ENCODE measurements around the gene IRF2BPL. TPM values are rescaled to one million over a fixed set of nuclear protein-coding genes. Genes with fewer than 3 reads are reported as not detected.

The IRF2BPL gene
- total RNA-seq, 1 experiment from 2014 or later, result 74.6 TPM

GRCh38 chr14:77074969-77075368 is 46.5 kb upstream of the IRF2BPL start:
- ChIA-PET RAD21 (ENCODE audit: low non-redundant PET in 1 of 2, low total read pairs in 2 of 2, uncharacterized antibody in 2 of 2, unreplicated experiment in 2 of 2) (no interaction called here), POLR2A (no interaction called here), CTCF (no interaction called here)
- no peaks in the 10 kb centered on the region for H3K36me3 ChIP-seq (ENCODE audit: control insufficient read depth in 1 of 2, insufficient read depth in 2 of 2, low read length in 2 of 2)
- no peaks in the 10 kb centered on the region for H3K79me2 ChIP-seq (ENCODE audit: insufficient read depth, low read length)
- no peaks in the 10 kb centered on the region for H3K9me3 ChIP-seq (ENCODE audit: control insufficient read depth in 1 of 2, insufficient read depth in 1 of 2, low read depth in 1 of 2, low read length in 2 of 2)
- peaks cover 20 to 36% of the 10 kb centered on the region in 2 experiments for H3K4me1 ChIP-seq (ENCODE audit: control insufficient read depth in 1 of 2, insufficient read depth in 2 of 2, low read length in 2 of 2)
- H3K9me2 ChIP-seq (ENCODE audit: insufficient read depth), result no peaks in the 10 kb centered on the region
- no peaks in the 10 kb centered on the region for H3K27me3 ChIP-seq (ENCODE audit: insufficient read depth, low read length)
- BruUV-seq (replicated peaks), result no TSS peak
- intact Hi-C loops (cut with micrococcal nuclease), result no loop called here
- no peaks in the 10 kb centered on the region for H4K20me1 ChIP-seq (ENCODE audit: insufficient read depth)
- no peak for ATAC-seq
- H2AFZ ChIP-seq (ENCODE audit: low read depth, low read length, poor library complexity, severe bottlenecking), result no peak overlapping the region
- no peak overlapping the region for H3K4me3 ChIP-seq (replicated peaks in 1 of 2; ENCODE audit: low read depth in 1 of 2, low read length in 2 of 2)
- H3K9ac ChIP-seq (ENCODE audit: low read length), result no peak overlapping the region
- no peak overlapping the region for H3K4me2 ChIP-seq (ENCODE audit: low read length)
- H3K27ac ChIP-seq (ENCODE audit: low read depth, low read length), result no peak overlapping the region
- TF ChIP-seq SRF (IDR thresholded peaks at IDR 0.05; ENCODE audit: low read depth) (no peak), RAD21 (IDR thresholded peaks at IDR 0.05; ENCODE audit: low read depth) (no peak), EGR1 (IDR thresholded peaks at IDR 0.05; ENCODE audit: low read depth) (no peak), ATF3 (IDR thresholded peaks at IDR 0.05) (no peak)
- DNase-seq (ENCODE audit: low read depth, low spot score), result no peak

DNA sequence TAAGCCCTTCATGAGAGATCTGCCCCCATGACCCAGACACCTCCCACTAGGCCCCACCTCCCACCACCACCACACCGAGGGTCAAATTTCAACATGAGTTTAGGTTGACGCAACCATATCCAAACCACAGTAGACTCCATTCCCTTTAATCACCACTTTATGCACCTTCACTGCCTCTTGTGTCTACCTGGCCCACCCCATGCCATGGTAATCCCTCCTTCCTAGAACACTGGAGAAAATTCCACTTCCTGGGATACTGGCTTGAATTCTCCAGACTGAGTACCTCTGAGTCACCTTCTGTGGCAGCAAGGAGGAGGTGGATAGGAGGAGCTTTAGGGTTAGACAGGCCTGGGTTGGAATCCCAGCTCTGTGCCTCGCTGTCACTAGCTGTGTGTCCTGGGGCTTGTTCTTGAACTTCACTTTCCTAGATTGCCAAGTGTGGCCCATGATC is 43.5 kb upstream of the IRF2BPL start:
- ChIA-PET POLR2A (interaction anchor here (0.8 to 3.4 kb wide), 9 partner anchors 10 to 197 kb away, joined by 3 to 27 read pairs (median 4); partner anchors contain the start of gene CIPC), CTCF (interaction anchor here (0.7 to 7.3 kb wide), 12 partner anchors 12 to 223 kb away, joined by 3 to 272 read pairs (median 4); partner anchors contain the start of gene CIPC), RAD21 (ENCODE audit: low non-redundant PET in 1 of 2, low total read pairs in 2 of 2, uncharacterized antibody in 2 of 2, unreplicated experiment in 2 of 2) (interaction anchor here (0.6 to 5.5 kb wide), 4 partner anchors 14 to 196 kb away, joined by 3 to 54 read pairs (median 22); no protein-coding TSS in a partner anchor)
- Histone ChIP-seq H4K20me1 (ENCODE audit: insufficient read depth) (no peaks in the 10 kb centered on the region), H3K4me3 (replicated peaks in 1 of 2; ENCODE audit: low read depth in 1 of 2, low read length in 2 of 2) (peak overlapping the region in 1 of 2 experiments; percentile 5; a peak in 1 of 4 replicates), H3K4me2 (ENCODE audit: low read length) (peak overlapping the region; percentile 60), H3K4me1 (ENCODE audit: control insufficient read depth in 1 of 2, insufficient read depth in 2 of 2, low read length in 2 of 2) (peaks cover 24 to 48% of the 10 kb centered on the region in 2 experiments), H3K79me2 (ENCODE audit: insufficient read depth, low read length) (no peaks in the 10 kb centered on the region), H3K9ac (ENCODE audit: low read length) (no peak overlapping the region), H3K9me2 (ENCODE audit: insufficient read depth) (no peaks in the 10 kb centered on the region), H3K36me3 (ENCODE audit: control insufficient read depth in 1 of 2, insufficient read depth in 2 of 2, low read length in 2 of 2) (no peaks in the 10 kb centered on the region), H2AFZ (ENCODE audit: low read depth, low read length, poor library complexity, severe bottlenecking) (peak overlapping the region; percentile 44), H3K9me3 (ENCODE audit: control insufficient read depth in 1 of 2, insufficient read depth in 1 of 2, low read depth in 1 of 2, low read length in 2 of 2) (no peaks in the 10 kb centered on the region), H3K27me3 (ENCODE audit: insufficient read depth, low read length) (no peaks in the 10 kb centered on the region), H3K27ac (ENCODE audit: low read depth, low read length) (peak overlapping the region; percentile 71)
- BruUV-seq (replicated peaks), result no TSS peak
- intact Hi-C loops (cut with micrococcal nuclease), result no loop called here
- ATAC-seq (peak; percentile 74), DNase-seq (ENCODE audit: low read depth, low spot score) (peak; percentile 60)
- TF ChIP-seq SP1 (IDR thresholded peaks at IDR 0.05; ENCODE audit: low read depth) (peak; percentile 60), ATF3 (IDR thresholded peaks at IDR 0.05) (no peak), CEBPB (IDR thresholded peaks at IDR 0.05; ENCODE audit: low read depth) (peak; percentile 19; the same call in 1 of the 2 replicates), EGR1 (IDR thresholded peaks at IDR 0.05; ENCODE audit: low read depth) (no peak), YY1 (IDR thresholded peaks at IDR 0.05; ENCODE audit: extremely low read depth, insufficient replicate concordance, low read depth, low read length) (no peak), EZH2phosphoT487 (IDR thresholded peaks at IDR 0.05; ENCODE audit: borderline replicate concordance) (no peak), POLR2A (IDR thresholded peaks at IDR 0.05; ENCODE audit: borderline replicate concordance, extremely low read depth, insufficient read depth, insufficient read length) (no peak), RAD21 (IDR thresholded peaks at IDR 0.05; ENCODE audit: low read depth) (no peak), TCF7L2 (IDR thresholded peaks at IDR 0.05; ENCODE audit: borderline replicate concordance, extremely low read depth, insufficient read depth, insufficient read length) (no peak), ZFX (IDR thresholded peaks at IDR 0.05) (no peak), ELF1 (IDR thresholded peaks at IDR 0.05; ENCODE audit: borderline replicate concordance, low read depth) (no peak), ZBTB33 (IDR thresholded peaks at IDR 0.05; ENCODE audit: extremely low read depth, insufficient replicate concordance, low read length) (no peak), SRF (IDR thresholded peaks at IDR 0.05; ENCODE audit: low read depth) (no peak), JUND (IDR thresholded peaks at IDR 0.05) (no peak), ZNF274 (IDR thresholded peaks at IDR 0.05; ENCODE audit: low read depth, low read length) (no peak), POLR2AphosphoS5 (IDR thresholded peaks at IDR 0.05; ENCODE audit: low read depth, low read length) (no peak), EZH2 (IDR thresholded peaks at IDR 0.05) (no peak)
- TF ChIP-seq, protein P1, sequence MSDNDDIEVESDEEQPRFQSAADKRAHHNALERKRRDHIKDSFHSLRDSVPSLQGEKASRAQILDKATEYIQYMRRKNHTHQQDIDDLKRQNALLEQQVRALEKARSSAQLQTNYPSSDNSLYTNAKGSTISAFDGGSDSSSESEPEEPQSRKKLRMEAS (IDR thresholded peaks at IDR 0.05), result peak; percentile 12; the same call in 1 of the 2 replicates
